K562 (cell line): ENCODE results near the gene AMOTL1. TPM values are rescaled to one million over a fixed set of nuclear protein-coding genes. Genes with fewer than 3 reads are reported as not detected.

Experiments used
- ADNP ChIP-seq: fragments of 200-800 bp; sonication (Bioruptor generic); IDR thresholded peaks from 2 replicates; pipeline ENCODE4 v1.6.1; 2016; ENCODE audit warnings: missing genetic modification characterization, missing compliant biosample characterization
- CBFA2T3 ChIP-seq: fragments of 450-650 bp; IDR thresholded peaks from 2 replicates; pipeline ENCODE4 v1.6.1; 2017
- CTBP1 ChIP-seq: fragments of 450-650 bp; IDR thresholded peaks from 2 replicates; pipeline ENCODE4 v1.6.1; 2016; ENCODE audit warnings: borderline replicate concordance
- ETS2 ChIP-seq: IDR thresholded peaks from 2 replicates; pipeline ENCODE4 v1.6.1; 2016; ENCODE audit warnings: borderline replicate concordance, missing genetic modification characterization, mild to moderate bottlenecking, moderate library complexity, missing compliant biosample characterization; ENCODE audit not compliant: poor library complexity, severe bottlenecking
- GTF2E2 ChIP-seq: fragments of 200-800 bp; sonication (Bioruptor generic); IDR thresholded peaks from 2 replicates; pipeline ENCODE4 v1.6.1; 2016; ENCODE audit warnings: missing genetic modification characterization, missing compliant biosample characterization
- HDAC8 ChIP-seq: fragments of 450-650 bp; IDR thresholded peaks from 2 replicates; pipeline ENCODE4 v1.6.1; 2016; ENCODE audit warnings: mild to moderate bottlenecking, missing genetic modification characterization, moderate library complexity, missing compliant biosample characterization
- JUND ChIP-seq, 2 experiments: IDR thresholded peaks; 2 replicates in 1 of 2; 3 replicates in 1 of 2; pipeline ENCODE4 v1.6.1; 2011; ENCODE audit warnings: borderline replicate concordance in 2 of 2, low read depth in 2 of 2, low read length in 2 of 2, improper control_type of control experiment in 1 of 2, missing biosample characterization in 1 of 2, missing genetic modification characterization in 1 of 2, missing genetic modification reagents in 1 of 2
- KDM1A ChIP-seq, 2 experiments: fragments of 450-650 bp; IDR thresholded peaks; 2 replicates each; pipeline ENCODE4 v1.6.1; 2016; ENCODE audit warnings: mild to moderate bottlenecking in 2 of 2
- MTF1 ChIP-seq: fragments of 250-450 bp; sonication (Bioruptor Pico); IDR thresholded peaks from 2 replicates; pipeline ENCODE4 v1.9.0; 2021; ENCODE audit warnings: moderate library complexity, mild to moderate bottlenecking, inconsistent platforms, borderline replicate concordance
- NR1H2 ChIP-seq: sonication (generic); formaldehyde crosslinking; IDR thresholded peaks from 2 replicates; pipeline ENCODE4 v1.4.0; 2020; ENCODE audit warnings: mild to moderate bottlenecking, missing genetic modification reagents
- NR3C1 ChIP-seq: sonication (generic); formaldehyde crosslinking; IDR thresholded peaks from 2 replicates; pipeline ENCODE4 v1.8.1; 2022; ENCODE audit warnings: missing genetic modification reagents
- POLR2A ChIP-seq: fragments of 450-650 bp; conservative IDR thresholded peaks from 2 replicates; pipeline ENCODE4 v1.6.1; 2016
- PTRF ChIP-seq: fragments of 450-650 bp; IDR thresholded peaks from 2 replicates; pipeline ENCODE4 v1.6.1; 2016; ENCODE audit warnings: mild to moderate bottlenecking, missing genetic modification characterization, missing compliant biosample characterization
- RAD21 ChIP-seq, 2 experiments: fragments of 250-450 bp in 1 of 2; fragments of 450-650 bp in 1 of 2; sonication (Bioruptor Pico) in 1 of 2; formaldehyde crosslinking in 1 of 2; IDR thresholded peaks in 1 of 2; conservative IDR thresholded peaks in 1 of 2; 2 replicates each; pipeline versions ENCODE4 v1.4.0 to v1.8.0; 2020 to 2022; ENCODE audit warnings: mild to moderate bottlenecking in 2 of 2, moderate library complexity in 1 of 2
- SETDB1 ChIP-seq: IDR thresholded peaks from one replicate; pipeline ENCODE4 v1.6.1; 2012; ENCODE audit warnings: low read length, control low read depth, inconsistent platforms
- SMARCA5 ChIP-seq: fragments of 450-650 bp; IDR thresholded peaks from 2 replicates; pipeline ENCODE4 v1.6.1; 2016
- SRF ChIP-seq, 2 experiments: fragments of 250-450, 450-650 bp in 1 of 2; sonication (Bioruptor Pico) in 1 of 2; sonication (generic) in 1 of 2; formaldehyde crosslinking; IDR thresholded peaks; 2 replicates each; pipeline versions ENCODE4 v1.5.0 to v1.5.1; 2020 to 2022; ENCODE audit warnings: mild to moderate bottlenecking in 1 of 2, missing genetic modification reagents in 1 of 2
- ZNF644 ChIP-seq: fragments of 200-800 bp; sonication (Bioruptor generic); IDR thresholded peaks from 2 replicates; pipeline ENCODE4 v1.6.1; 2016; ENCODE audit warnings: low read depth, missing genetic modification characterization, missing compliant biosample characterization
- ZNF75A ChIP-seq: fragments of 450-650 bp; formaldehyde crosslinking; IDR thresholded peaks from 2 replicates; pipeline ENCODE4 v1.4.0; 2020; ENCODE audit warnings: mild to moderate bottlenecking
- polyA plus RNA-seq, 8 experiments: library from polyadenylated mRNA; depleted of rRNA in 4 of 8; stranded (reverse) in 5 of 8; unstranded in 3 of 8; fragments of >200 nt; fragmentation: Nextera tagmentation in 2 of 8; fragmentation: Illumina TruSeq in 1 of 8; extraction: Ambion mirVana in 2 of 8; extraction: Trizol in 1 of 8; gene quantifications; 2 replicates each; pipeline versions ENCODE4 v1.2.1 to v1.2.3, GENCODE V29; 2011 to 2014; ENCODE audit warnings: inconsistent platforms in 1 of 8, missing spikeins in 1 of 8
- total RNA-seq, 7 experiments: library from RNA; depleted of rRNA in 6 of 7; stranded (reverse); fragments of >200 nt in 6 of 7; fragmentation: Illumina TruSeq in 2 of 7; extraction: Trizol in 2 of 7; gene quantifications; 2 replicates each; pipeline versions ENCODE4 v1.2.1 to v1.2.3, GENCODE V29; 2011 to 2021; ENCODE audit warnings: low replicate concordance in 1 of 7
- TF ChIP-seq, protein P1 (sequence below): fragments of 450-650 bp; formaldehyde crosslinking; IDR thresholded peaks from 2 replicates; pipeline ENCODE4 v1.4.0; 2020; ENCODE audit warnings: mild to moderate bottlenecking
- TF ChIP-seq, protein P2 (sequence below): sonication (generic); formaldehyde crosslinking; IDR thresholded peaks from 2 replicates; pipeline ENCODE4 v1.9.0; 2022; ENCODE audit warnings: mild to moderate bottlenecking, missing genetic modification reagents
- TF ChIP-seq, protein P3 (sequence below), 2 experiments: fragments of 450-650 bp in 1 of 2; IDR thresholded peaks; 2 replicates each; pipeline ENCODE4 v1.6.1; 2011 to 2017; ENCODE audit warnings: low read depth in 2 of 2, antibody characterized with exemption in 1 of 2, borderline replicate concordance in 1 of 2, low read length in 1 of 2, mild to moderate bottlenecking in 1 of 2, mixed read lengths in 1 of 2; ENCODE audit not compliant: control insufficient read depth in 1 of 2
- TF ChIP-seq, protein P4 (sequence below): sonication (generic); formaldehyde crosslinking; IDR thresholded peaks from 2 replicates; pipeline ENCODE4 v1.8.0; 2022; ENCODE audit warnings: mild to moderate bottlenecking, low read depth, missing genetic modification reagents

Gene AMOTL1
- total and polyA plus RNA-seq, 9 of the 15 experiments (the other 6 are each of a cell fraction or from before 2014, with no cell fraction given) = 4.0 to 35.4 (median 14.0) TPM

DNA sequence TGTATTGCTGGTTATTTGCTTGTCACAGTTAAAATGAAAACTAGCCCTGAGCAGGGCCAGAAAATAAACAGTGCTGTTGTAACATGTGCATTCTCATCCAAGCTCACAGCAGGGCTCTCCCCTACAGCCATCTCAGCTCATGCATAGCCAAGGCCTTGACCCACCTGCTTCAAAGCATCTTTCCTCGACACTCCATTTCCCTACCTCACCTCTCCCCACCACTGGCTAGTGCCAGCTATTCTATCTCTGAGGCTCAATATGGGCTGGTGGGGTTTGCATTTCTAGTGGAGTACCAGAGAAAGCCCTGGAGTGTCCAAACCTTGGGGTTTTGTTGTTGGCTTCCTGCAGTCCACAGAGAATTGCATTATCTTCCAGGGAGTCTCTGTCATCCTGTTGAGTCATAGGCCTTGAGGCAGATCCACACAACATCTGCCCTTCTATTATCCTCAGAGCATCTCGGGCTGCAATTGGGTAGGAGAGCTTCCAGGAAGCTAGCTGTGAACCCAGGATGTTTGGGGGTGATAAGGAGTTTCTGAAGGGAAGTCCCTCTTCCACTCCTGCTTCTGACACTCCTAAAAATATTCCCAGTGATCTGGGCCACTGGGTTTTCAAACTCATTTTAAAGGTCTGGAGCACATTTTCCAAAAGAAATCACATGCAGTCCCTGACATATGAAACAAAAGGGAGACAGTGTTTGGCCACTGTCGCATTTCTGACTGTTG lies 36.1 kb upstream of the AMOTL1 start (continued):
- peak; percentile 93 for TF ChIP-seq JUND (IDR thresholded peaks at IDR 0.05; ENCODE audit: borderline replicate concordance, low read depth, low read length)
- TF ChIP-seq JUND (tag; IDR thresholded peaks at IDR 0.05; ENCODE audit: borderline replicate concordance, low read depth, low read length) = peak; percentile 92; the same call in 2 of the 3 replicates
- TF ChIP-seq ZNF644 (tag) = peak; percentile 72
- no peak for TF ChIP-seq MTF1 (CRISPR knock-in tag)
- TF ChIP-seq SMARCA5 = no peak
- TF ChIP-seq, protein P1, sequence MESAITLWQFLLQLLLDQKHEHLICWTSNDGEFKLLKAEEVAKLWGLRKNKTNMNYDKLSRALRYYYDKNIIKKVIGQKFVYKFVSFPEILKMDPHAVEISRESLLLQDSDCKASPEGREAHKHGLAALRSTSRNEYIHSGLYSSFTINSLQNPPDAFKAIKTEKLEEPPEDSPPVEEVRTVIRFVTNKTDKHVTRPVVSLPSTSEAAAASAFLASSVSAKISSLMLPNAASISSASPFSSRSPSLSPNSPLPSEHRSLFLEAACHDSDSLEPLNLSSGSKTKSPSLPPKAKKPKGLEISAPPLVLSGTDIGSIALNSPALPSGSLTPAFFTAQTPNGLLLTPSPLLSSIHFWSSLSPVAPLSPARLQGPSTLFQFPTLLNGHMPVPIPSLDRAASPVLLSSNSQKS = no peak
- no peak for TF ChIP-seq ZNF75A
- TF ChIP-seq GTF2E2 (tag) = no peak
- no peak for TF ChIP-seq HDAC8
- no peak for TF ChIP-seq SRF (CRISPR knock-in tag; IDR thresholded peaks at IDR 0.05)
- TF ChIP-seq NR1H2 (CRISPR knock-in tag) = no peak
- no peak for TF ChIP-seq ETS2
- TF ChIP-seq, protein P2, sequence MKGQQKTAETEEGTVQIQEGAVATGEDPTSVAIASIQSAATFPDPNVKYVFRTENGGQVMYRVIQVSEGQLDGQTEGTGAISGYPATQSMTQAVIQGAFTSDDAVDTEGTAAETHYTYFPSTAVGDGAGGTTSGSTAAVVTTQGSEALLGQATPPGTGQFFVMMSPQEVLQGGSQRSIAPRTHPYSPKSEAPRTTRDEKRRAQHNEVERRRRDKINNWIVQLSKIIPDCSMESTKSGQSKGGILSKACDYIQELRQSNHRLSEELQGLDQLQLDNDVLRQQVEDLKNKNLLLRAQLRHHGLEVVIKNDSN (CRISPR knock-in tag) = no peak
- no peak for TF ChIP-seq NR3C1 (CRISPR knock-in tag)
- peak; percentile 7 to 29; a peak in 1 of 4 replicates for TF ChIP-seq KDM1A (IDR thresholded peaks at IDR 0.05)
- TF ChIP-seq, protein P3, sequence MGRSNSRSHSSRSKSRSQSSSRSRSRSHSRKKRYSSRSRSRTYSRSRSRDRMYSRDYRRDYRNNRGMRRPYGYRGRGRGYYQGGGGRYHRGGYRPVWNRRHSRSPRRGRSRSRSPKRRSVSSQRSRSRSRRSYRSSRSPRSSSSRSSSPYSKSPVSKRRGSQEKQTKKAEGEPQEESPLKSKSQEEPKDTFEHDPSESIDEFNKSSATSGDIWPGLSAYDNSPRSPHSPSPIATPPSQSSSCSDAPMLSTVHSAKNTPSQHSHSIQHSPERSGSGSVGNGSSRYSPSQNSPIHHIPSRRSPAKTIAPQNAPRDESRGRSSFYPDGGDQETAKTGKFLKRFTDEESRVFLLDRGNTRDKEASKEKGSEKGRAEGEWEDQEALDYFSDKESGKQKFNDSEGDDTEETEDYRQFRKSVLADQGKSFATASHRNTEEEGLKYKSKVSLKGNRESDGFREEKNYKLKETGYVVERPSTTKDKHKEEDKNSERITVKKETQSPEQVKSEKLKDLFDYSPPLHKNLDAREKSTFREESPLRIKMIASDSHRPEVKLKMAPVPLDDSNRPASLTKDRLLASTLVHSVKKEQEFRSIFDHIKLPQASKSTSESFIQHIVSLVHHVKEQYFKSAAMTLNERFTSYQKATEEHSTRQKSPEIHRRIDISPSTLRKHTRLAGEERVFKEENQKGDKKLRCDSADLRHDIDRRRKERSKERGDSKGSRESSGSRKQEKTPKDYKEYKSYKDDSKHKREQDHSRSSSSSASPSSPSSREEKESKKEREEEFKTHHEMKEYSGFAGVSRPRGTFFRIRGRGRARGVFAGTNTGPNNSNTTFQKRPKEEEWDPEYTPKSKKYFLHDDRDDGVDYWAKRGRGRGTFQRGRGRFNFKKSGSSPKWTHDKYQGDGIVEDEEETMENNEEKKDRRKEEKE (IDR thresholded peaks at IDR 0.05; ENCODE audit: borderline replicate concordance in 1 of 2, control insufficient read depth in 1 of 2, low read depth in 2 of 2, low read length in 1 of 2) = no peak
- peak; percentile 74 for TF ChIP-seq CBFA2T3
- no peak for TF ChIP-seq PTRF (tag)
- TF ChIP-seq ADNP (tag) = no peak
- TF ChIP-seq SETDB1 = no peak
- TF ChIP-seq POLR2A = no peak
- peak; percentile 91 for TF ChIP-seq CTBP1
- peak; percentile 12 to 27; a peak in 2 of 4 replicates for TF ChIP-seq RAD21 (CRISPR knock-in tag; conservative IDR thresholded peaks at IDR 0.05 in 1 of 2, IDR thresholded peaks at IDR 0.05 in 1 of 2)
- TF ChIP-seq, protein P4, sequence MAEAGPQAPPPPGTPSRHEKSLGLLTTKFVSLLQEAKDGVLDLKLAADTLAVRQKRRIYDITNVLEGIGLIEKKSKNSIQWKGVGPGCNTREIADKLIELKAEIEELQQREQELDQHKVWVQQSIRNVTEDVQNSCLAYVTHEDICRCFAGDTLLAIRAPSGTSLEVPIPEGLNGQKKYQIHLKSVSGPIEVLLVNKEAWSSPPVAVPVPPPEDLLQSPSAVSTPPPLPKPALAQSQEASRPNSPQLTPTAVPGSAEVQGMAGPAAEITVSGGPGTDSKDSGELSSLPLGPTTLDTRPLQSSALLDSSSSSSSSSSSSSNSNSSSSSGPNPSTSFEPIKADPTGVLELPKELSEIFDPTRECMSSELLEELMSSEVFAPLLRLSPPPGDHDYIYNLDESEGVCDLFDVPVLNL (CRISPR knock-in tag) = no peak
